ENCODE measurements around the gene ARID3C. TPM values are rescaled to one million over a fixed set of nuclear protein-coding genes. Genes with fewer than 3 reads are reported as not detected.
A peak's percentile ranks its signal among the peaks of the same experiment; 100 is the strongest.

The ARID3C gene
- total RNA-seq, 1 experiment from 2014 or later, result 0.33 TPM

DNA sequence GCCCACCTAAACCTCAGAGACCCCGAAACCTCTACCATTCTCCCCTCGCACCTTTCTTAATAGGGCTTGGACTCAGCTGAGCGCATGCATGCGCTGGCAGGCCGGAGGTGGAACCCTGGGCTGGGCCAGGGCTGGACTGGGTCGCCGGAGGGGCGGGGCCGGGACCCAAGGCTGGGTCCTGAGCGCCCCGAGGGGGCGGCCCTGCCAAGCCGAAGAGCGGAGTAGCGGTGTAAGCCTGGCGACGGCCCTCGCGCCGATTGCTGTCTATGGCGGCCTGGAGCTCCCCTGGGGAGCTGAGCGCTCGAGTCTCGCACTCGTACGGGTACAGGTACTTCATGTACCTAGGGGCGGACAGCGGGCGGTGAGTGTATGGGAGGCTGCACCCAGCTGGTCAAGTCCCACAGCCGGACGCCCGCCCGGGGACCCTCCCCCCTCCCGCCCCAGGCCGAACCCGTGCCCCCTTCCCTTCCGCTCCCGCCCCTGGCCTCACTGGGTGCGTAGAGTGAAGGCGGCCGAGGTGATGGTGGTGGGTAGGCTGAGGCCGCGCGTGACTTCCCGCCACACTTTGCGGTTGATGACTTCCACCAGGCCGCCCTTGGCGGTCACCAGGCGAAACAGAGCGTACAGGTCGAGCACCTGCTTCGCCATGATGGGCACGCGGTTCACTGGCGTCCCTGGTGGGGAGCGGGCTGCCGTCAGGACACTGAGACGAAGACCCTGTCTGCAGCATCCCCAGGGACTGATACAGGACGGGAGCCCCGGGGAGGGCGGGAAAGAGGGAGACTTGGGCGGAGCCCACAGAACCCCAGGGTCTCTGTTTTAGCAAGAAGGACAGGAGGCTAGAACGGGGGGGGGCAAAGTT is 5.3 kb downstream of the ARID3C start:
- no TSS peak for BruUV-seq (replicated peaks)
- Histone ChIP-seq H3K36me3 (ENCODE audit: control insufficient read depth, insufficient read depth, low read length) (no peaks in the 10 kb centered on the region), H3K27ac (ENCODE audit: low read length) (no peak overlapping the region), H3K27me3 (ENCODE audit: control insufficient read depth, insufficient read depth, low read length) (peaks cover 7% of the 10 kb centered on the region), H3K4me3 (ENCODE audit: low read depth in 2 of 2, low read length in 2 of 2) (no peak overlapping the region), H3K4me1 (ENCODE audit: control insufficient read depth, insufficient read depth, low read length) (peaks cover 11% of the 10 kb centered on the region; the same call in 1 of the 2 replicates), H3K9me3 (ENCODE audit: control insufficient read depth, insufficient read depth, low read depth, low read length) (no peaks in the 10 kb centered on the region)
- intact Hi-C loops (cut with micrococcal nuclease; ENCODE audit: unreplicated experiment), result no loop called here
- in situ Hi-C loops (cut with HindIII; ENCODE audit: low pct_unique_long_range_greater_than_20kb, low sequenced_read_pairs), result no loop called here
- TF ChIP-seq, protein P1, sequence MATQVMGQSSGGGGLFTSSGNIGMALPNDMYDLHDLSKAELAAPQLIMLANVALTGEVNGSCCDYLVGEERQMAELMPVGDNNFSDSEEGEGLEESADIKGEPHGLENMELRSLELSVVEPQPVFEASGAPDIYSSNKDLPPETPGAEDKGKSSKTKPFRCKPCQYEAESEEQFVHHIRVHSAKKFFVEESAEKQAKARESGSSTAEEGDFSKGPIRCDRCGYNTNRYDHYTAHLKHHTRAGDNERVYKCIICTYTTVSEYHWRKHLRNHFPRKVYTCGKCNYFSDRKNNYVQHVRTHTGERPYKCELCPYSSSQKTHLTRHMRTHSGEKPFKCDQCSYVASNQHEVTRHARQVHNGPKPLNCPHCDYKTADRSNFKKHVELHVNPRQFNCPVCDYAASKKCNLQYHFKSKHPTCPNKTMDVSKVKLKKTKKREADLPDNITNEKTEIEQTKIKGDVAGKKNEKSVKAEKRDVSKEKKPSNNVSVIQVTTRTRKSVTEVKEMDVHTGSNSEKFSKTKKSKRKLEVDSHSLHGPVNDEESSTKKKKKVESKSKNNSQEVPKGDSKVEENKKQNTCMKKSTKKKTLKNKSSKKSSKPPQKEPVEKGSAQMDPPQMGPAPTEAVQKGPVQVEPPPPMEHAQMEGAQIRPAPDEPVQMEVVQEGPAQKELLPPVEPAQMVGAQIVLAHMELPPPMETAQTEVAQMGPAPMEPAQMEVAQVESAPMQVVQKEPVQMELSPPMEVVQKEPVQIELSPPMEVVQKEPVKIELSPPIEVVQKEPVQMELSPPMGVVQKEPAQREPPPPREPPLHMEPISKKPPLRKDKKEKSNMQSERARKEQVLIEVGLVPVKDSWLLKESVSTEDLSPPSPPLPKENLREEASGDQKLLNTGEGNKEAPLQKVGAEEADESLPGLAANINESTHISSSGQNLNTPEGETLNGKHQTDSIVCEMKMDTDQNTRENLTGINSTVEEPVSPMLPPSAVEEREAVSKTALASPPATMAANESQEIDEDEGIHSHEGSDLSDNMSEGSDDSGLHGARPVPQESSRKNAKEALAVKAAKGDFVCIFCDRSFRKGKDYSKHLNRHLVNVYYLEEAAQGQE (IDR thresholded peaks at IDR 0.05; ENCODE audit: insufficient read depth in 1 of 2, low read depth in 2 of 2, low read length in 1 of 2), result no peak
- TF ChIP-seq POLR2AphosphoS5 (IDR thresholded peaks at IDR 0.05; ENCODE audit: low read depth, low read length) (no peak), TCF7L2 (IDR thresholded peaks at IDR 0.05; ENCODE audit: low read depth, low read length) (no peak), SIN3A (IDR thresholded peaks at IDR 0.05; ENCODE audit: borderline replicate concordance, insufficient read depth, low read depth, low read length) (no peak)
- TF ChIP-seq, protein P2, sequence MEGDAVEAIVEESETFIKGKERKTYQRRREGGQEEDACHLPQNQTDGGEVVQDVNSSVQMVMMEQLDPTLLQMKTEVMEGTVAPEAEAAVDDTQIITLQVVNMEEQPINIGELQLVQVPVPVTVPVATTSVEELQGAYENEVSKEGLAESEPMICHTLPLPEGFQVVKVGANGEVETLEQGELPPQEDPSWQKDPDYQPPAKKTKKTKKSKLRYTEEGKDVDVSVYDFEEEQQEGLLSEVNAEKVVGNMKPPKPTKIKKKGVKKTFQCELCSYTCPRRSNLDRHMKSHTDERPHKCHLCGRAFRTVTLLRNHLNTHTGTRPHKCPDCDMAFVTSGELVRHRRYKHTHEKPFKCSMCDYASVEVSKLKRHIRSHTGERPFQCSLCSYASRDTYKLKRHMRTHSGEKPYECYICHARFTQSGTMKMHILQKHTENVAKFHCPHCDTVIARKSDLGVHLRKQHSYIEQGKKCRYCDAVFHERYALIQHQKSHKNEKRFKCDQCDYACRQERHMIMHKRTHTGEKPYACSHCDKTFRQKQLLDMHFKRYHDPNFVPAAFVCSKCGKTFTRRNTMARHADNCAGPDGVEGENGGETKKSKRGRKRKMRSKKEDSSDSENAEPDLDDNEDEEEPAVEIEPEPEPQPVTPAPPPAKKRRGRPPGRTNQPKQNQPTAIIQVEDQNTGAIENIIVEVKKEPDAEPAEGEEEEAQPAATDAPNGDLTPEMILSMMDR (IDR thresholded peaks at IDR 0.05), result no peak
- CTCF ChIA-PET, result no interaction called here
- ATAC-seq (no peak), DNase-seq (ENCODE audit: low read depth, low spot score) (no peak)
- POLR2A ChIA-PET, result no interaction called here

DNA sequence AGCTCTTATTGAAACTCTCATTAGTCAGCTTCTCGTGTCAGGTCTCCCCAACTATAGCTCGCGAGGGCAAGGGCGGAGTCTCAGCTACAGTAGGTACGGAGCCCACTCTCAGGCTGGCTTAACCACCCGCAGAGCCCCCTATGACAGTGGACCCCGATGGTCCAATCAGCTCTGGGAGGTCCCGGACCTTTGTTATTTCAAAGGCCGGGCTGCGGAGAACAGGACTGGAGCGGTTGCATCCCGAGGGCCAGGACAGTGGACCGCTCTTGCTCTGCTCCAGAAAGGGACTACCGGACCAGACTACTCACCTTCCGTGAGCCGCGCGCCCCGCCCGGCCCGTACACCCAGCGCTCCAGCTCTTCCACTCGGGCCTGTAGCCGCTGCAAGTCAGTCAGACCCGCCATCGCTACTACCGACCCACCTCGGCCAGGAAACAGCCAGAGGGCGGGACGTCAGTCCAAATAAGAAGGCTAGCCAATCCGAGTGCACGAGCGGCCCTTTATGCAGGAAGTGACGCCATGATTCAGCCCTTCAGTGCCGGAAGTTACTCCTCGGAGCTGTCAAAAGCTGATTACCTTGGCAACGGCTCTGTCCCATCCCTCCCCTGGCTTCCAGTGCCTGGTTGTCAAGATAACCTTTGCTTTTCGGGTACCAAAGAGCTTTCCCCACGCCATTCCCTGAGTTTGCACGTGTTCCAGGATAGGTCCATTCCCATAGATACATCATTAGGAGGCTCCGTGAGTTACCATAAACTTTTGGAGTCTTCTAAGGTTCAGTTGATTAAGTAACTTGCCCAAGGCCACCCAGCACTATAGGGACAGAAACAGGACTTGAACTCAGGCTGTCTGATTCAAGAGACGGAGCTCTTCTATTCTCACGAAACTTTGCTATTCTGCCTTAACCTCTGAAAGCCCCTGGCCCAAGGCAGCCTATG is 8.5 kb downstream of the ARID3C start, which contains the start of gene DCTN3:
Gene DCTN3 (minus strand): TSS at position 435 of the 934 bp plus-strand sequence. CDS start 31 bp downstream, at position 404.
- intact Hi-C loops (cut with micrococcal nuclease; ENCODE audit: unreplicated experiment), result no loop called here
- DNase-seq (ENCODE audit: low read depth, low spot score), result no peak
- peak within 1 kb of the TSS; percentile 86 to 91 for H3K4me3 ChIP-seq (ENCODE audit: low read depth in 2 of 2, low read length in 2 of 2)
- H3K27me3 ChIP-seq (ENCODE audit: control insufficient read depth, insufficient read depth, low read length), result no peaks in the 10 kb centered on the region
- peaks cover 8% of the 10 kb centered on the region; the same call in 1 of the 2 replicates for H3K4me1 ChIP-seq (ENCODE audit: control insufficient read depth, insufficient read depth, low read length)
- in situ Hi-C loops (cut with HindIII; ENCODE audit: low pct_unique_long_range_greater_than_20kb, low sequenced_read_pairs), result no loop called here
- ChIA-PET POLR2A (interaction anchor here (0.6 to 1.0 kb wide), 3 partner anchors 9 to 440 kb away, joined by 4 to 6 read pairs (median 6); no protein-coding TSS in a partner anchor), CTCF (interaction anchor here (0.9 kb wide), 2 partner anchors 19 to 29 kb away, joined by 3 read pairs; no protein-coding TSS in a partner anchor)
- peak; percentile 99 for ATAC-seq
- H3K27ac ChIP-seq (ENCODE audit: low read length), result peak within 1 kb of the TSS; percentile 78
- TF ChIP-seq, protein P1 (IDR thresholded peaks at IDR 0.05; ENCODE audit: insufficient read depth in 1 of 2, low read depth in 2 of 2, low read length in 1 of 2), result no peak
- TF ChIP-seq POLR2AphosphoS5 (IDR thresholded peaks at IDR 0.05; ENCODE audit: low read depth, low read length), result peak; percentile 40; the same call in 1 of the 2 replicates
- TF ChIP-seq TCF7L2 (IDR thresholded peaks at IDR 0.05; ENCODE audit: low read depth, low read length), result no peak
- TF ChIP-seq SIN3A (IDR thresholded peaks at IDR 0.05; ENCODE audit: borderline replicate concordance, insufficient read depth, low read depth, low read length), result peak; percentile 85; the same call in 1 of the 2 replicates
- TF ChIP-seq, protein P2 (IDR thresholded peaks at IDR 0.05), result no peak
- BruUV-seq (replicated peaks), result TSS peak; percentile 71
- H3K9me3 ChIP-seq (ENCODE audit: control insufficient read depth, insufficient read depth, low read depth, low read length), result no peaks in the 10 kb centered on the region
- no peaks in the 10 kb centered on the region for H3K36me3 ChIP-seq (ENCODE audit: control insufficient read depth, insufficient read depth, low read length)
